ENCODE data around the gene STK11IP.

STK11IP gene

GRCh38 chr2:219616550-219616949 is 18.9 kb downstream of the STK11IP start:
- no peak for DNase-seq (ENCODE audit: low spot score)

- DNase-seq (ENCODE audit: low spot score), result no peak
Measured at GRCh38 chr2:219618733-219619122, 21.1 kb downstream of the STK11IP start.

GRCh38 chr2:219619235-219619634 is 21.6 kb downstream of the STK11IP start:
- no peak for DNase-seq (ENCODE audit: low spot score)

GRCh38 chr2:219620546-219620945 is 22.9 kb downstream of the STK11IP start:
- no peak for DNase-seq (ENCODE audit: low spot score)

- DNase-seq (ENCODE audit: low spot score), result no peak
Measured at GRCh38 chr2:219621935-219622334, 24.3 kb downstream of the STK11IP start.

GRCh38 chr2:219622472-219622871 is 24.8 kb downstream of the STK11IP start:
- no peak for DNase-seq (ENCODE audit: low spot score)

GRCh38 chr2:219624565-219624964 is 26.9 kb downstream of the STK11IP start:
- DNase-seq (ENCODE audit: low spot score), result no peak

- DNase-seq (ENCODE audit: low spot score), result no peak
Measured at GRCh38 chr2:219625179-219625578, 27.5 kb downstream of the STK11IP start.

GRCh38 chr2:219626540-219626939 is 28.9 kb downstream of the STK11IP start:
- DNase-seq (ENCODE audit: low spot score), result no peak

- DNase-seq (ENCODE audit: low spot score), result peak; percentile 75
Measured at GRCh38 chr2:219627103-219628100, 29.7 kb downstream of the STK11IP start, which contains the start of gene SLC4A3. SLC4A3 (plus strand) TSS chr2:219627630; CDS start chr2:219627993, 363 bp downstream.

- no peak for DNase-seq (ENCODE audit: low spot score)
Measured at GRCh38 chr2:219628235-219628985, 30.8 kb downstream of the STK11IP start.

- no peak for DNase-seq (ENCODE audit: low spot score)
Measured at GRCh38 chr2:219628986-219629901, 31.6 kb downstream of the STK11IP start.

GRCh38 chr2:219629976-219630695 is 32.5 kb downstream of the STK11IP start:
- DNase-seq (ENCODE audit: low spot score), result no peak

GRCh38 chr2:219630770-219631405 is 33.2 kb downstream of the STK11IP start:
- DNase-seq (ENCODE audit: low spot score), result no peak

- no peak for DNase-seq (ENCODE audit: low spot score)
Measured at GRCh38 chr2:219631406-219631891, 33.8 kb downstream of the STK11IP start.

GRCh38 chr2:219631904-219632759 is 34.5 kb downstream of the STK11IP start:
- DNase-seq (ENCODE audit: low spot score), result no peak

GRCh38 chr2:219632760-219633105 is 35.1 kb downstream of the STK11IP start:
- DNase-seq (ENCODE audit: low spot score), result no peak

GRCh38 chr2:219633276-219634065 is 35.8 kb downstream of the STK11IP start:
- DNase-seq (ENCODE audit: low spot score), result no peak
